Measurements from ENCODE around the gene RAB31.

- no peak for TF ChIP-seq POLR2A (IDR thresholded peaks at IDR 0.05; ENCODE audit: low read depth, low read length)
- no peak for TF ChIP-seq TAF1 (IDR thresholded peaks at IDR 0.05; ENCODE audit: low read depth, low read length)
- TF ChIP-seq PAX5 (IDR thresholded peaks at IDR 0.05; ENCODE audit: insufficient read depth, low read length, severe bottlenecking), result no peak
Observed at GRCh38 chr18:9765501-9765900, 57.4 kb downstream of the RAB31 start.

All from GM12891 (cell line).